Caco-2 (cell line): Measurements from ENCODE around the gene RHOBTB1. TPM values are rescaled to one million over a fixed set of nuclear protein-coding genes. Genes with fewer than 3 reads are reported as not detected.
"Not testable (repeated sequence)": the region's sequence is repeated elsewhere in the genome, so short reads cannot be mapped to it uniquely, and the experiment has no call there.

Experiments used
- BruUV-seq: library from RNA; stranded (reverse); fragments of 400-500 nt; replicated peaks from 2 replicates; lab custom pipeline; 2021; lab: Mats Ljungman, UMichigan
- CTCF ChIA-PET: fragments of 300-600 bp; sonication (Branson Sonifier 250); formaldehyde crosslinking; loops from one replicate; lab custom pipeline; 2022; ENCODE audit warnings: antibody characterized with exemption; lab: Charles Lee
- POLR2A ChIA-PET: fragments of 300-600 bp; sonication (Branson Sonifier 250); formaldehyde crosslinking; loops from one replicate; lab custom pipeline; 2022; ENCODE audit warnings: antibody characterized with exemption; lab: Charles Lee
- DNase-seq, 2 experiments: peaks; one replicate each; pipeline versions ENCODE4 v3.0.0 to v3.0.0-alpha.2; 2020 to 2022
- H3K27me3 ChIP-seq: replicated peaks from 2 replicates; pipeline ENCODE4 v1.6.0; 2011; ENCODE audit warnings: low read length; ENCODE audit not compliant: control insufficient read depth, insufficient read depth
- H3K36me3 ChIP-seq: 2 replicates; pipeline ENCODE4 v1.5.1; 2011; ENCODE audit warnings: low read length; ENCODE audit not compliant: control insufficient read depth, insufficient read depth
- H3K4me1 ChIP-seq: fragments of 250-450 bp; sonication (Bioruptor Pico); 2 replicates; pipeline ENCODE4 v1.5.1; 2020; ENCODE audit warnings: mild to moderate bottlenecking
- H3K4me3 ChIP-seq: 2 replicates; pipeline ENCODE4 v1.5.1; 2011; ENCODE audit warnings: low read depth, mild to moderate bottlenecking, control low read depth, low read length
- H3K9me3 ChIP-seq: fragments of 250-450 bp; sonication (Bioruptor Pico); 2 replicates; pipeline ENCODE4 v1.5.1; 2020; ENCODE audit warnings: mild to moderate bottlenecking, moderate library complexity
- H3K27ac Mint-ChIP-seq: one replicate; pipeline ENCODE4 v1.8.0; 2022; ENCODE audit warnings: mixed read lengths; ENCODE audit not compliant: unreplicated experiment
- H3K27me3 Mint-ChIP-seq: one replicate; pipeline ENCODE4 v1.8.0; 2022; ENCODE audit warnings: mixed read lengths; ENCODE audit not compliant: insufficient read depth, unreplicated experiment
- H3K36me3 Mint-ChIP-seq: one replicate; pipeline ENCODE4 v1.8.0; 2022; ENCODE audit warnings: mild to moderate bottlenecking, mixed read lengths; ENCODE audit not compliant: insufficient read depth, unreplicated experiment
- H3K4me1 Mint-ChIP-seq: one replicate; pipeline ENCODE4 v1.8.0; 2022; ENCODE audit warnings: low read depth, mixed read lengths; ENCODE audit not compliant: unreplicated experiment
- H3K4me3 Mint-ChIP-seq: one replicate; pipeline ENCODE4 v1.8.0; 2022; ENCODE audit warnings: mild to moderate bottlenecking, moderate library complexity, mixed read lengths; ENCODE audit not compliant: unreplicated experiment
- H3K9me3 Mint-ChIP-seq: one replicate; pipeline ENCODE4 v1.8.0; 2022; ENCODE audit warnings: mixed read lengths; ENCODE audit not compliant: unreplicated experiment
- CTCF ChIP-seq, 2 experiments: fragments of 200-600 bp in 1 of 2; IDR thresholded peaks; 1 replicate in 1 of 2; 2 replicates in 1 of 2; pipeline versions ENCODE4 v1.5.1 to v1.8.0; 2011 to 2022; ENCODE audit warnings: antibody characterized with exemption in 1 of 2, control low read depth in 1 of 2, inconsistent platforms in 1 of 2, low read depth in 1 of 2, low read length in 1 of 2, mild to moderate bottlenecking in 1 of 2, moderate library complexity in 1 of 2; ENCODE audit not compliant: insufficient read depth in 1 of 2, severe bottlenecking in 1 of 2, unreplicated experiment in 1 of 2
- intact Hi-C: fragments of 100-400 bp; cut with micrococcal nuclease; formaldehyde crosslinking; loops from one replicate; pipeline ENCODE4 v1.10.0; 2022; ENCODE audit not compliant: unreplicated experiment
- total RNA-seq: library from RNA; stranded (reverse); gene quantifications from 2 replicates; pipeline ENCODE4 v1.2.3, GENCODE V29; 2022

RHOBTB1 gene
- total RNA-seq, 1 experiment from 2014 or later, result 19.9 TPM

GRCh38 chr10:60907236-60907635 is 36.7 kb downstream of the RHOBTB1 start:
- no peaks in the 10 kb centered on the region for H3K4me1 ChIP-seq
- no peaks in the 10 kb centered on the region; the same call in 1 of the 2 replicates for H3K9me3 ChIP-seq
- H3K27ac Mint-ChIP-seq, result no peak overlapping the region
- intact Hi-C loops, result no loop called here
- H3K27me3 ChIP-seq, result no peaks in the 10 kb centered on the region
- CTCF ChIA-PET, result no interaction called here
- POLR2A ChIA-PET, result no interaction called here
- no peak for DNase-seq
- no peaks in the 10 kb centered on the region for H3K36me3 ChIP-seq
- H3K4me3 Mint-ChIP-seq, result no peak overlapping the region
- H3K27me3 Mint-ChIP-seq, result no peaks in the 10 kb centered on the region
- H3K4me1 Mint-ChIP-seq, result no peaks in the 10 kb centered on the region
- BruUV-seq, result no TSS peak
- no peak overlapping the region for H3K4me3 ChIP-seq
- no peak for TF ChIP-seq CTCF (IDR thresholded peaks at IDR 0.05; ENCODE audit: insufficient read depth in 1 of 2, low read depth in 1 of 2, low read length in 1 of 2, severe bottlenecking in 1 of 2, unreplicated experiment in 1 of 2)
- H3K9me3 Mint-ChIP-seq, result no peaks in the 10 kb centered on the region
- H3K36me3 Mint-ChIP-seq, result no peaks in the 10 kb centered on the region

- H3K4me1 ChIP-seq, CTCF ChIA-PET, H3K4me3 ChIP-seq, BruUV-seq, DNase-seq, intact Hi-C loops, H3K36me3 ChIP-seq, H3K36me3 Mint-ChIP-seq, H3K27me3 Mint-ChIP-seq, H3K9me3 Mint-ChIP-seq, H3K27ac Mint-ChIP-seq, H3K9me3 ChIP-seq, H3K27me3 ChIP-seq, H3K4me1 Mint-ChIP-seq, H3K4me3 Mint-ChIP-seq, POLR2A ChIA-PET: not testable (repeated sequence)
Observed at GRCh38 chr10:60906825-60907224, 37.2 kb downstream of the RHOBTB1 start.

- no TSS peak for BruUV-seq
- no peaks in the 10 kb centered on the region for H3K9me3 Mint-ChIP-seq
- H3K4me3 ChIP-seq, result no peak overlapping the region
- no peak for DNase-seq
- no peaks in the 10 kb centered on the region for H3K27me3 ChIP-seq
- no peaks in the 10 kb centered on the region for H3K27me3 Mint-ChIP-seq
- ChIA-PET CTCF (no interaction called here), POLR2A (no interaction called here)
- H3K9me3 ChIP-seq, result no peaks in the 10 kb centered on the region; the same call in 1 of the 2 replicates
- no peaks in the 10 kb centered on the region for H3K36me3 Mint-ChIP-seq
- H3K4me3 Mint-ChIP-seq, result no peak overlapping the region
- no peaks in the 10 kb centered on the region for H3K4me1 ChIP-seq
- intact Hi-C loops, result no loop called here
- no peak for TF ChIP-seq CTCF (IDR thresholded peaks at IDR 0.05; ENCODE audit: insufficient read depth in 1 of 2, low read depth in 1 of 2, low read length in 1 of 2, severe bottlenecking in 1 of 2, unreplicated experiment in 1 of 2)
- no peaks in the 10 kb centered on the region for H3K36me3 ChIP-seq
- H3K27ac Mint-ChIP-seq, result no peak overlapping the region
- H3K4me1 Mint-ChIP-seq, result no peaks in the 10 kb centered on the region
Observed at GRCh38 chr10:60906411-60906810, 37.6 kb downstream of the RHOBTB1 start.

DNA sequence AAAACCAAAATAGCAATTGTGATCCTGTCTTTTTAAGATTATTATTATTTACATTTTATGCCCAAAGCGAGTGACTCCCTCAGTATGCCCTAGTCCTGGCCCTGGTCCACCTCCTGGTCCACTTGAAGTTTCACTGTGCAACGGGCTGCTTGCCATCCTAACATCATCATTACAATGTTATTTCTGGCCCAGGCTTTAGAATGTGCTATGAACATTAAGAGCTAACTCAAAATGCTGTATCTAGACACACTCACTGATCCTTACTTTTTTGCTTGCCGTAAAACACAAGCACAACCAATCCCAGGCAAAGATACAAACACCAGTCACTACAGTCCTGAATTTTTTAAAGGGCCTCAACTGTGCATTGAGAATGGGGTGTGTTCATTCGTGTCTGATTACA is 38.4 kb downstream of the RHOBTB1 start:
- intact Hi-C loops, result no loop called here
- no peaks in the 10 kb centered on the region for H3K36me3 ChIP-seq
- H3K36me3 Mint-ChIP-seq, result no peaks in the 10 kb centered on the region
- no peaks in the 10 kb centered on the region for H3K27me3 ChIP-seq
- H3K9me3 ChIP-seq, result no peaks in the 10 kb centered on the region; the same call in 1 of the 2 replicates
- TF ChIP-seq CTCF (IDR thresholded peaks at IDR 0.05; ENCODE audit: insufficient read depth in 1 of 2, low read depth in 1 of 2, low read length in 1 of 2, severe bottlenecking in 1 of 2, unreplicated experiment in 1 of 2), result no peak
- no peak overlapping the region for H3K4me3 ChIP-seq
- BruUV-seq, result no TSS peak
- no peak for DNase-seq
- H3K27me3 Mint-ChIP-seq, result no peaks in the 10 kb centered on the region
- no peaks in the 10 kb centered on the region for H3K4me1 ChIP-seq
- CTCF ChIA-PET, result no interaction called here
- H3K4me1 Mint-ChIP-seq, result no peaks in the 10 kb centered on the region
- H3K4me3 Mint-ChIP-seq, result no peak overlapping the region
- H3K9me3 Mint-ChIP-seq, result no peaks in the 10 kb centered on the region
- H3K27ac Mint-ChIP-seq, result no peak overlapping the region
- POLR2A ChIA-PET, result no interaction called here
